NK-92 treated with Interleukin-12 subunit alpha and Interleukin-12 subunit beta, amount 100 ng/mL, for 24 hours (cell line): ENCODE measurements around the gene MAOB.
"Not testable (repeated sequence)": the region's sequence is repeated elsewhere in the genome, so short reads cannot be mapped to it uniquely, and the experiment has no call there.

Experiments used
- DNase-seq: peaks from one replicate; lab custom pipeline; 2025; lab: John Stamatoyannopoulos, UW

Gene MAOB

DNA sequence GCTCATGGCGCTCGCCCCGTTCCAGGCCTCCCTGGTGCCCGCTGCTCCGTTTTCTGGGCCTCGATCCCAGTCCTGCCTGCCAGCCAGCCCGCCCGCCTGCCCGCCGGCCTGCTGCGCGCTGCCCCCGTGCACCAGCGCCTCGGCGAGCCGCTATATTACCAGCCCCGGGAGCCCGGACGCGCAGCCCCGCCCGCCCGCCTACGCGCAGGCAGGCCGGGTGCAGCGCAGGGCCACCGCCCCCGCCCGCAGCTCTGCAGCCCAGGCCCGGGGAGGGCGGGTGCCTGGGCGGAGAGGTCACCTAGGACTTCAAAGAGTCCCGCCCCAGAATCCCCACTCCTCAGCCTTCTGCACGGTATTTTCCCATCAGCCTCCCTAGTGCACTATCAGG, at the start of gene MAOB:
TSS of gene MAOB (minus strand) at position 157 of the 388 bp plus-strand sequence. CDS start at position 6, 151 bp downstream.
- DNase-seq = no peak

DNA sequence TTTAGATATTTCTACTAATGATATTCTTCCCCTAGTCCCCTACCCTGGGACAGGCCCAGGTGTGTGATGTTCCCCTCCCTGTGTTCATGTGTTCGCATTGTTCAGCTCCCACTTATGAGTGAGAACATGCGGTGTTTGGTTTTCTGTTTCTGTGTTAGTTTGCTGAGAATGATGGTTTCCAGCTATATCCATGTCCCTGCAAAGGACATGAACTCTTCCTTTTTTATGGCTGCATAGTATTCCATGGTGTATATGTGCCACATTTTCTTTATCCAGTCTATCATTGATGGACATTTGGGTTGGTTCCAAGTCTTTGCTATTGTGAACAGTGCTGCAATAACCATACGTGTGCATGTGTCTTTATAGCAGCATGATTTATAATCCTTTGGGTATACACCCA, 39.8 kb upstream of the MAOB start:
- not testable (repeated sequence) for DNase-seq

DNA sequence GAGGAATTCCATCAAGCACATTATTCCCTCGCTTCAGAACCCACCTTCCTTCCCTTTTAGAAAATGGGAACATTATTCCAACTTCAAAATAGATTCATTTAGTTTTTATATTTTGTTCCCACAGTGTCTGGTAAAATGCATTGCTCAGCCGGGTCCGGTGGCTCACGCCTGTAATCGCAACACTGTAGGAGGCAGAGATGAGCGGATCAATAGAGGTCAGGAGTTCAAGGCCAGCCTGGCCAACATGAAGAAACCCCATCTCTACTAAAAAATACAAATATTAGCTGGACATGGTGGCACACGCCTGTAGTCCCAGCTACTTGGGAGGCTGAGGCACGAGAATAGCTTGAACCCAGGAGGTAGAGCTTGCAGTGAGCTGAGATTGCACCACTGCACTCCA, 28.5 kb upstream of the MAOB start:
- not testable (repeated sequence) for DNase-seq

DNA sequence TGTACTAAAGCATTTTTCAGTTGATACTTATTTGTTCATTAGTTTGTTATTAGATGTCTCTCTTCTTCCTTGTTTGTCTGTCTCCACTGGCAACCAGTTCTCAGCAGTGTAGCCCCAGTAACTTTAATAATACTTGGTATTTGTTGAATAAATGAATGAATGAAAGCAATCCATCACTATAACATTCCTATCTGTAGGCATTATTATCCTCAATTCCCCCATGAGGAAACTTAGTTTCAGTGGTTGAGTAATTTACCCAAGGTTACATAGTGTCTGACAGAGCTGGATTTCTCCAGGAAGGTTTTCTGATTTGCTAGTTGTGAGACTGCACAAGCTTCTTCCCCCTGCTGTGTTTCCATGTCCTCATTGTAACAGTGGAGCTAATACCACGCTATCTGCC, 27.8 kb upstream of the MAOB start:
- no peak for DNase-seq

DNA sequence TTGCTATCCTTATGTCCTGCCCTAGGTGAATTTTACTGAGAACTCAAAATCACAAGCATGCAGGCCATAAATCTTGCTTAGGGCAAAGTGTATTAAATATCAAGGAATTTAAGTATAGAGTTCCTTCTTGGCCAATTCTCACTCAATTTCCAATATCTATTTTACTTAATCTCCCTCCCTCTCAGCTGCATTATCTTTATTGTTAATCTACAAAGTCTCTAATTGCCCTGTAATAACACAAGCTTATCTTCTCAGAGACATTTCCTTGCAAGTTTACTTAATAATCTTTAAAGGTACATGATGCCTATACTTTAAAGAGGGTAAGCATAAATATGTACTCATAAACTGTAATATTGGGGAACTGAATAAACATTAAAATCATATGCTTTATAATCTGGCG, 26.9 kb upstream of the MAOB start:
- no peak for DNase-seq

DNA sequence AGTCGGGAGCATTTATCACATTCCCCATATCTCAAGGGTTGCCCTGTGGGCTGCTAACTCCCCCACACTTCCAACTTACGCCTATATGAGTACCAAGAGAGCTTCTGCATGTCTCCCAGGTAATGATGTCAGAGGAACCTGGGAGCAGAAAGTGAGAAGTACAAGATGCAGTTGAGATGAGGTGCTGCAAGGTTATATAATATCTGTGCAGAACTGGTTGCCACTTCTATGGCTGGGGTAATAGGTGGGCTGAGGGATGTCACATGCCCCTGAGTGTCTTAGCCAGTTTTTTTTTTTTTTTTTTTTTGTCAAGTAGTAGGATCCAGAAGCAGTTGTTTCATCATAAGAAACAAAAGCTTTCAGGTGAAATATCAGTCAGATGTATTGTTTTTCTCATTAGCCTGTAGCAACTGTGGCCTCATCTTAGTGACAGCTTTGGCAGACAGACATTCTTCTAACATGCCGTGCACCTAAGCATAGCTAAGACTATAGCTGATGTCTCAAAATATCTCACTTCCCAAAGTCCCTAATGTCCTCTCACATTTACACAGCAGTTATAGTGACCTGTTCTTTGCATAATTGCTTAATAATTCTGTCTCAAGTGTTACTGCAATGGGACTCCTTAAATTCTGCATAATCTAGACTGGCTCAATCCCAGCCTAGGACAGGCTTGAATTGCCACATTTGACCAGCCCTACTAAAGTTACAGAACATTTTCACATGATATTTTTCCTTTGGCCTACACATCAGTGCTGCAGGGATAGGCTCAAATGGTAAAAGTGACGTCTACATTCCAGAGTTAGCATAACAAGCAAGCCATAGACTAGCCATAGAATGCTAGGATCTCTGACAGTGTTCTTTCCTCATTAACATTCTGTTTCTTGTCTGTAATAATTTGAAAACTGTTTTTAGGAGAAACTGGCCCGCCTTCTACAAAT, 17.9 kb upstream of the MAOB start:
- DNase-seq = no peak

DNA sequence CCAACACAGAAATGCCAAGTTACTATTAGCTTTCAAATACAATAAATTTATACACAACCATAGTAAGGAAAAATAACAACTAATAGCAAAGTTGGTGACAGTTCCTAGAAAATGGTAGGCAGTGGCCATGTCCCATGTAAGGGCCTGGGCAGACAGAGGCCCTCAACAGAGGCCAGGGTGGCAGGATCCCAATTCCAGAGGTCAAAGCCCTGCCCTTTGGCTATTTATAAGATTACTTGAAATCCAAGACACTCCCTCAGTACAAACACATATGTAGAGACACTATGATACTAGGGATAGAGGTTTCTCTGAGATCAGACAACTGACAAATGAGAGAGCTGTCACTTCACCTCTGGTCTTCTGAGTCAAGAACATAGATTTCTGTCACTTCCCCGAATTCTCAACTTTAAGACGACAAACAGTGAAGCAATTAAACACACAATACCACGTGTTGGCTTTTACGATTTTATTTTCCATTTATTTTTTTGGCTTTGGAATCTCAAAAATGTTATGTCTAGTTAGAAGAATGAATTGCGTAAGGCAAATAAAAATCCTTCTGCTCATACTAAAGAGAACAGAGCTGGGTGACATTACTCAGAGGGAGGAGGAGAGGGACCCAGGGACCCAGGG, 16.3 kb upstream of the MAOB start:
- DNase-seq = no peak

DNA sequence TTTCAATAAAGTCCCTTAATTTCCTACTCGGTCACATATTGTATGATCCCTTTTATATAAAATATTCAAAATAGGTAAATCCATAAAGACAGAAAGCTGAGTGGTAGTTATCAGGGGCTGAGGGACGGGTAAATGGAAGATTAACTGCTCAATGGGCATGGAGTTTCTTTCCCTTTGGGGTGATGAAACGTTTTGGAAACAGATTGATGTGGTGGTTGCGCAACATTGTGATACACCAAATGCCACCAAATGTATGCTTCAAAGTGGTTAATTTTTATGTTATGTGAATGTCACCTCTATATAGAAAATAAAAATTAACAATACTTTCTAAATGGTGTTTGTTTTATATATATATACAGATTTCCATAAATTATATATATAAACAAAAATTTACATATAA, 15.0 kb upstream of the MAOB start:
- DNase-seq = no peak

DNA sequence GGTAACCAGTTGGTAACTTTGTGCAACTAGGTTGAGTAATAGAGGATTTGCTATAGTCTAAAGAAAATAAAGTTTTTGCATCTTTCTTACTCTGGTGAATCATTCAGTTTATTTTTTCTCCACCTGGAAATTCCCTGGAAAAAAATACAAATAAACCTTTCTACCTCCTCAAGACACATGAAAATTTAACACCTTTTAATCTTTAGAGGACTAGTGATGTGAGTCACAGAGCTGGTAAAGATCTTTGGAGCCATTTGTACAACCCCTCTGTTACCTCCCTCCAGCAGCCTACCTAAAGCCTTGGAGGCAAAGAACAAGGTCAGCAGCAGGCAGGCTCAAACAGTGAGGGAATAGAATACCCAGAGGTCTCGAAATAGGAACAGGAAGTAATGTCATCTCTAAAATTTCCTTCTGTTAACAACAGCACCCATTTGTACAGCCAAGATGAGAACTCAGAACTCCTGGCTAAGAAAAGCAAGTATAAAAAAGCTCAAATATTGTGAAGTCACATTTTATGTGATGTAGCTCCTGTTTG, 10.2 kb upstream of the MAOB start:
- DNase-seq = no peak

DNA sequence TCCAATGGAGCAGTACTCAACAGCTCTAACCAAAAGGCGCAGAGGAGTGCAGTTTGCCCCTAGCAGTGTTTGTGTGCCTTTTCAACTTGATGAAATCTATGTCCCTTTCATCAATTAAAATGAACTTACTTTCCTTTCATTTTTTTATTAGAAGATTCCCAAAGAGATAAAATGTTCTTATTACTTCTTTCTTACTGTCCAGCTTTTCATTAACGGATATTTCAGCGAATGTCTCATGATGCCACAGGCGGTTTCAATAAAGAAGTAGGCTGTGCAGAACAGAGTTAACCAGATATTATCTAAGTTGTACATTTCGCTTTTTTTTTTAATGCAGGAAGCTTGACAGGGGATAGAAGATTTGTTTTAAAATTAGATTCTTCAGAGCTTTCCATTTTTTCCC, 3.4 kb upstream of the MAOB start:
- no peak for DNase-seq

DNA sequence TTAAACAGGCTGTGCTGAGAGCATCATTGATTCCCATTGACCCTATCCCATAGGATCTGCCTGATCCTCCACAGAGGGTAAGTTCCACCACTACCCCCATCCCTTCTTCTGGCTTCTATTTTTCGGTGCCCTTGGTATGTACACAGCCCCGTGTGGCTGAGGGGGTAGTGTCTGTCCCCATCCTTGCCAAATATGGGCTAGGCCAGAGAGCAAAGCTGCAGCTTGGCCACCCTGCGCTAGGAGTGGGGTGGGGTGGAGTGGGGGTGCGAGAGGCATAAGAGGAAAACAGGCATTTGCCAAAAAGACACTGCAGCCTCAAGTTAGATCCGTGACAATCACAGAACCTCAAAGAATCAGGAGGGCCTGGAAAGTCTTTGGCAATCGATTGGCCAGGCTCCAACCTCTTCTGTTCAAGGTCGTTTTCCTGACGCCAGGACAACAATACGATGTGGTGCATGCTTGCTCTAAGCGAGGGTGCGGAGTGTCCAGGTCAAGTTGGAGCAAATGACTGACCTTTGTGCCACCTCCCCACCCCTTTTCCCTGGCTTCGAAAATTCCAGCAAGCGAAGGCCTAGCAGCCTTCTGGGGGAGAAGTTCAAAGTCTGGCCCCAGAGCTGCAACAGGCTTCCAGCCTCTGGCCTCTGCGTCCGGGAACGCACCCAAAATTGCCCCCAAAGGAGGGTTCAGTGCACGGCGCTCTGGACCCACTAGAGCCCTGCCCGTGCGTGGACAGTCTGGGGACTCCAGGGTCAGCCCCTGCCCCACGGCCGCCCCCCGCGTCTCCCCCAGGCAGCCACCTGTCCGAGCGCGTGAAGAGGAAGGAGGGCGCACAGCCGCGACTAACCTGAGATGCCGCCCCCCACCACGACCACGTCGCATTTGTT, 598 bp downstream of the MAOB start:
- no peak for DNase-seq

DNA sequence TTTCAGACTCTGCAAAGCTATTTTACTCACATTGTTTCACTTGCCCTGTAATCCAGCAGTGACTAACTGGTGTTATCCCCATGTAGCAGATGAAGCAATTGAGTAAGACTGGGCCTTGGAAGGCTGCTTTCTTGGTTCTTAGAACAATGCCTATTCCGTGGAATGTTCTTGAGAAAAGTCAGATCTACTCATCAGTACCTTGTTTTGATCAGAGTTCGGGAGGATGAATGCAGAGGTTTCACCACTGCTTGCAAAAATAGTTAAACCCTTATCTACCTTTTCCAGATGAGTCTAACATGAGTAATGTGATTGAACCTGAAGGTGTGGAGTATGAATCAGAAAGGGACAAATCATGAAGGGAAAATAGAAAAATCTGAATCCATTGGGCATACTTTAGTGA, 1.8 kb downstream of the MAOB start:
- DNase-seq = no peak

DNA sequence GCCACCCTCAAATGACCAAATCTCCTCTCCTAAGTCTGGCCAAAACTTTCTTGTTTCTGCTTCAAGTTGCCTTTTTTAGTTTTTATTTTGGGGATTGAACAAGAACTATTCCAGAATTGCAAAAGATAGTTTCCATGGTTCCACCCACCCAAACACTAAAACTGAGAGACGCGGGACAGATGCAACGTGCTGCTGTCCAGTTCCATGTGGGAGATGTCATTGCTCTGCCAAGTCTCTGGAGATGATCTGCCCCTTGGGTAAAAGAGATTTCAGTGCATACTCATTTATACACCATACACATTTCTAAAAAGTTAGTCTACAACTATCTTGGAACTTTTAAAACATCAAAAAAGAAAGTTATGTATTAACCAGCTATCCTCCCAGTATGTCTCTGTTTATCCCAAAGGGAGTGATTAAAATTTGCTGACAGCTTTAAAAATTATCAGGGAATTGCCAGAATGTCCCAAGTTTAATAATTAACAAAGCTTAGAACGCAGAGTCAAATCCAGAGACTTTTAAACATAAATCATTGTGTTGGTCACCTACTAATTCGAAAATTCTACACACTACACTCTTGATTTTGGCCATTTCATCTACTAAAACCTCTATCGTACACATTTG, 3.2 kb downstream of the MAOB start:
- DNase-seq = no peak

DNA sequence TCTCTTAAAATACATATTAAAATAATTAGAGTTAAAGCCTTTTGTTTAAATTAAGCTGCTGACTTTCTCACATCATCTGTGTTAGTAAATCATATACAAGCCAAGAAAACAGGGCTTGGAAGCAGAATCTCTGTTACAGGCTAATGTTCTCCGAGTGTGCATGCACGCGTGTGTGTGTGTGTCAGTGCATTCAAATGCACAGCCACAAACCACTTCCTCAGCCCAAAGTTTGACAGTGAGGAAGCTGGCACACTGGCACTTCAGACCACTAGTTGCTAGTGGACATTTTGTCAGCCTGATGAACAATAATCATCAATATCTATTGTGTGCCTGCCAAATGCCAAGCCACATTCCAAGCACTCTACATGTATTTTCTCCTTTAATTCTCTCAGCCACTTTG, 5.6 kb downstream of the MAOB start:
- DNase-seq = no peak

DNA sequence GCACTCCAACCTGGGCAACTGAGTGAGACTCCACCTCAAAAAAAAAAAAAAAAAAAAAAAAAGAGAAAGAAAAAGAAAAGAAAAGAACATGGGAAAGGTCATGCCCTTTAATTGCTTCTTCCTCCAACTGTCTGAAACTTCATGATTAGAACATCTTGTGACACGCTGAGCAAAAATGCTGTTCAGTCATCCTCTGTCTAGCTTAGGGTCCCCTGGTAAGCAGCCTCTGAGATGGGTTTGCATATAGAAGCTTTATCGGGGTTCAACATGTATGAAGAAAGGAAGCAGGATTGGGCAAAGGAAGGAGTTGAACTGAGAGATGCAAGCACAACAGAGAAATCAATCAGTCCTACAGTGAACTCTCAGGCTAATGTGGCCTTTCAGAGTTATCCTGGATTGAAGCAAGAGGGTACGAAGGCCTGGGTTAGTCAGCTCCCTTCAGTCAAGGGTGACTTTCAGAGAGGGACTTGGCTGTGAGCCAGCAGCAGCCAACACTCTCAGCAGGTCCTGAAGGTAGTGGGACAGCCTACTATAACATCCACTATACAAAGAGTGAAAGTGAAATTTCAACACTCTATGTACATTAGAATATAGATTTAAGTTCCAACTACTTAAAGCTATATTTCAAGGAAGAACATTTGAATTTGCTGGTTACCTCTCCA, 11.4 kb downstream of the MAOB start:
- DNase-seq = no peak

DNA sequence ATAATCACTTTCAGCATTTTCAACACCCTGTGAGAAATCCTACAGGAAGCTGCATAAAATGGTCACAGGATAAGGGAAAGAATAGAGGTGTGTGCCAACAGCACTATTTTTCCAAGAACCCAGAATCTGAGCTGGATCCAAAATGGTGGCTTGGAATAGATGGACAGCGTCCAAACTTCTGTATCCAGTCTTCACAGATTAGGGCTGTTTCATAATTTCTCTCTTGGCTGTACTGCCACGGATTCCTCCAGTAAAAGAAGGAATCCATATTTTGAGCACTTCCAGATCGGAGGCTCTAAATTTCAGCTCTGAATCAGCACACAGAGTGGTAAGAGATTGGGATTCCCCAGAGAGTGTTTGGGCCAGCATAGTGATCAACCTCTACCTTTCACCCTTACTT, 12.2 kb downstream of the MAOB start:
- DNase-seq = no peak

DNA sequence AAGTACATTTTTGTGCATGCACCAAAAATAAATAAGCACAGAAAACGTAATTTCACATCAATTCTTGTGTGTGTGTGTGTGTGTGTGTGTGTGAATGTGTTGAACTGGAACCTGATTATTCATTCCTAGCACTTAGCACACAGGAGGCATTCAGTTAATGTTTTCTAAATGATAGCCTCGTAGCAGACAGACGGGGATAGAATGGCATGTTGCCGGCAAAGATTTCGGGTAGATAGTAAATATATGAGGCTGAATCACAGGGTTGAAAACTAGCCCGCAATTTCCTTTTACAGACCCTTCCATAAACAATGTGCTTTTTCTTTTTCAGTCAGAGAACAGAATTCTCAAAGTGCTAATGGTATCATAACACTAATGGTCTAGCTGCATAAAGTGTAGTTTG, 13.5 kb downstream of the MAOB start:
- DNase-seq = no peak

DNA sequence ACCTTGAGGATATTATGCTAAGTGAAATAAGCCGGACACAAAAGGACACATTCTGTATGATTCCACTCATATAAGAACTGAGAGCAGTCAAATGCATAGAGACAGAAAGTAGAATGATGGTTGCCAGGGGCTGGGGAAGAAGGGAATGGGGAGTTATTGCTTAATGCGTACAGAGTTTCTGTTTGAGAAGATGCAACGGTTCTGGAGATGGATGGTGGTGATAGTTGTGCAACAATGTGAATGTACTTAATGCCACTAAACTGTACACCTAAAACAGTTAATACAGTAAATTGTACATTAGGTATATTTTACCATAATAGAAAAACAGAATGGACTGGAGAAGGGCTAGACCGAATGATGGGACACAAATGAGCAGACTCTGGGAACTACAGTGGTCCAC, 15.8 kb downstream of the MAOB start:
- no peak for DNase-seq

DNA sequence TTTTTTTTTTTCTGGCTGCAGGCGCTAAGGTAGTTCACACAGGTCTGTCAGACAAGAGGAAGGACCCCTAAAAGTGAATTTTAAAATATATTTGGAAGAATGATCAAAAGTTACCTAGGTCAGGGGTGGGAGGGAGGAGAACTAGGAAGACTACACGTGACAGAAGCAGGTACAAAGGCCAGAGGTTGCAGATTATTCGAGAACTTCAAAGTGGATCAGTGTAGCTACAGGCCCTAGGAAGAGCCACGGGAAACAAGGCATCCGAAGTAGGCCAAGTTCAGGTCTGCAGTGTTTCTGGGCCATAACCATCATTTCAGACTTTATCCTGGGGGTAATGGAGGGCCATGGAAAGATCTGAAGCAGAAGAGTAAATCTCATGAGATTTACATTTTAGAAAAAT, 16.5 kb downstream of the MAOB start:
- no peak for DNase-seq

DNA sequence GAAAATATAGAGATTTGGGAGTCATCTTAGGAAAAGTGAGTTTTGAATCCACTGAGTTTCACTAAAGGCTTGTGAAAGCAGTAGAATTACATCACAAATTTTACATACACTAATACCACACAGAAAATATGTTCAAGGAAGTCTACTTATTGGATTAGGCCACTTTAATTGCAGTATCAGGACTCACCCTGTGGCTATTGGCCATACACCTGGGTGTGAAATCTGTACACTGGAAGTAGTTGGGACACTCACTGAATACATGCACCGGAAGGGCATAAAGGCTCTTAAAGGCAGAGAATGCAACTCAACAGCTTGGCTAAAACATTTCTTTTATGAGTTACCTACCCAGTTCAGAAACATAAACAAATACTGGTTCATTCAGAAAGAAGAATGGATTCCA, 19.8 kb downstream of the MAOB start:
- no peak for DNase-seq

DNA sequence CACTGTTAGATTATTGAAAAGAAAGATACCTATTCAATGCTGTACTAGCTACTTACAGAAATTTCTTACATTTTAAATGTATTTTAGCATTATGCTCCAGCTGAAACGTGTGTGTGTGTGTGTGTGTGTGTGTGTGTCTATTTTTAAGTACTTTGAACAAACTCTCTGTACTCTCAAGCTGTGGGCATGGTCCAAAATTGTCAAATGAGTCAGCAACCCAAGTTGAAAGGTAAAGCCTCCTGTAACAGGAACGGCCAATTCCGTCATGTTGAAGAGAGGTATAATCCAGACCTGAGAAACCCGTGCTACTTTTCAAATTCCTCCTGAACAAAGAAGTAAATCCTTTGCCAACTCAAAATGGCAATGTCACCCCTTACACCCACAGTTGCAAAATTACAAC, 20.5 kb downstream of the MAOB start:
- DNase-seq = no peak
